Liver (tissue), 9 donors: ENCODE data around the gene TCTN1. TPM values are rescaled to one million over a fixed set of nuclear protein-coding genes. Genes with fewer than 3 reads are reported as not detected.

Experiments used
- DNase-seq: peaks from one replicate; pipeline ENCODE4 v3.0.0-alpha.2; 2017; ENCODE audit warnings: low spot score
- H3K27ac ChIP-seq, 2 donors: one replicate each; pipeline ENCODE4 v1.7.0; 2013; ENCODE audit warnings: inconsistent platforms in 2 of 2, low read length in 2 of 2, control low read depth in 1 of 2, low read depth in 1 of 2, mild to moderate bottlenecking in 1 of 2
- H3K27me3 ChIP-seq, 4 donors: one replicate each; pipeline versions ENCODE4 v1.6.1 to v1.7.0; 2013; ENCODE audit warnings: low read length in 3 of 4, inconsistent platforms in 1 of 4, mild to moderate bottlenecking in 1 of 4, moderate library complexity in 1 of 4; ENCODE audit not compliant: control insufficient read depth in 4 of 4, insufficient read depth in 4 of 4
- H3K36me3 ChIP-seq, 4 donors: one replicate each; pipeline versions ENCODE4 v1.6.1 to v1.7.0; 2013; ENCODE audit warnings: low read length in 3 of 4, mild to moderate bottlenecking in 3 of 4, low read depth in 1 of 4, moderate library complexity in 1 of 4; ENCODE audit not compliant: control insufficient read depth in 4 of 4, insufficient read depth in 3 of 4
- H3K4me1 ChIP-seq, 4 donors: one replicate each; pipeline versions ENCODE4 v1.6.1 to v1.7.0; 2013; ENCODE audit warnings: low read length in 3 of 4, mild to moderate bottlenecking in 3 of 4, moderate library complexity in 1 of 4; ENCODE audit not compliant: control insufficient read depth in 4 of 4, insufficient read depth in 4 of 4
- H3K4me3 ChIP-seq, 3 donors: one replicate each; pipeline versions ENCODE4 v1.6.1 to v1.7.0; 2013; ENCODE audit warnings: low read length in 3 of 3, control low read depth in 1 of 3, low read depth in 1 of 3, mild to moderate bottlenecking in 1 of 3
- H3K9ac ChIP-seq, 2 donors: one replicate each; pipeline ENCODE4 v1.7.0; 2013; ENCODE audit warnings: low read length in 2 of 2, mild to moderate bottlenecking in 2 of 2, moderate library complexity in 2 of 2, control low read depth in 1 of 2, low read depth in 1 of 2
- H3K9me3 ChIP-seq, 4 donors: one replicate each; pipeline versions ENCODE4 v1.6.1 to v1.7.0; 2013; ENCODE audit warnings: low read length in 3 of 4; ENCODE audit not compliant: control insufficient read depth in 4 of 4
- EGR1 ChIP-seq, 2 donors: IDR thresholded peaks; 2 replicates each; pipeline ENCODE4 v1.6.1; 2016 to 2018; ENCODE audit warnings: antibody characterized with exemption in 2 of 2, low read depth in 2 of 2
- FOXA1 ChIP-seq: IDR thresholded peaks from 2 replicates; pipeline ENCODE4 v1.6.1; 2016; ENCODE audit warnings: antibody characterized with exemption
- FOXA2 ChIP-seq: IDR thresholded peaks from 2 replicates; pipeline ENCODE4 v1.6.1; 2016; ENCODE audit warnings: antibody characterized with exemption
- GABPA ChIP-seq, 2 donors: IDR thresholded peaks in 1 of 2; conservative IDR thresholded peaks in 1 of 2; 2 replicates each; pipeline ENCODE4 v1.6.1; 2016; ENCODE audit warnings: antibody characterized with exemption in 2 of 2, mild to moderate bottlenecking in 1 of 2, moderate library complexity in 1 of 2
- HNF4A ChIP-seq, 2 donors: conservative IDR thresholded peaks; 2 replicates each; pipeline ENCODE4 v1.6.1; 2016; ENCODE audit warnings: antibody characterized with exemption in 2 of 2, mild to moderate bottlenecking in 2 of 2
- HNF4G ChIP-seq: IDR thresholded peaks from 2 replicates; pipeline ENCODE4 v1.6.1; 2016; ENCODE audit warnings: antibody characterized with exemption
- JUND ChIP-seq, 2 donors: IDR thresholded peaks; 2 replicates each; pipeline ENCODE4 v1.6.1; 2016; ENCODE audit warnings: antibody characterized with exemption in 2 of 2
- NR2F2 ChIP-seq: IDR thresholded peaks from 2 replicates; pipeline ENCODE4 v1.6.1; 2016; ENCODE audit warnings: antibody characterized with exemption
- RAD21 ChIP-seq, 2 donors: IDR thresholded peaks; 2 replicates each; pipeline ENCODE4 v1.6.1; 2016; ENCODE audit warnings: antibody characterized with exemption in 2 of 2, mild to moderate bottlenecking in 2 of 2
- RXRA ChIP-seq, 2 donors: IDR thresholded peaks; 2 replicates each; pipeline ENCODE4 v1.6.1; 2017 to 2018; ENCODE audit warnings: antibody characterized with exemption in 2 of 2, mild to moderate bottlenecking in 1 of 2
- SP1 ChIP-seq: IDR thresholded peaks from 2 replicates; pipeline ENCODE4 v1.6.1; 2018; ENCODE audit warnings: antibody characterized with exemption, mild to moderate bottlenecking
- TAF1 ChIP-seq: conservative IDR thresholded peaks from 2 replicates; pipeline ENCODE4 v1.6.1; 2016; ENCODE audit warnings: antibody characterized with exemption, mild to moderate bottlenecking
- YY1 ChIP-seq: IDR thresholded peaks from 2 replicates; pipeline ENCODE4 v1.6.1; 2016; ENCODE audit warnings: antibody characterized with exemption, mild to moderate bottlenecking
- WGBS: extraction: QIAGEN DNeasy Blood & Tissue Kit; methylation state at CpG from one replicate; pipeline ENCODE4 v1.1.7; 2013; 5-methylcytosine and 5-hydroxymethylcytosine counted together
- polyA plus RNA-seq, 2 donors: library from polyadenylated mRNA; stranded (reverse) in 1 of 2; unstranded in 1 of 2; fragments of 200-250 nt in 1 of 2; fragments of >200 nt in 1 of 2; fragmentation: Nextera tagmentation in 1 of 2; extraction: Ambion mirVana in 1 of 2; gene quantifications; one replicate each; pipeline versions ENCODE4 v1.2.1 to v1.2.3, GENCODE V29; 2013 to 2015
- total RNA-seq, 2 donors: library from RNA; depleted of rRNA; stranded (reverse); fragments of >200 nt; gene quantifications; one replicate each; pipeline ENCODE4 v1.2.3, GENCODE V29; 2014
- TF ChIP-seq, protein P1 (sequence below): IDR thresholded peaks from 2 replicates; pipeline ENCODE4 v1.6.1; 2016; ENCODE audit warnings: antibody characterized with exemption, mild to moderate bottlenecking
- TF ChIP-seq, protein P2 (sequence below): fragments of 150-350 bp; IDR thresholded peaks from 2 replicates; pipeline ENCODE4 v1.5.1; 2017; ENCODE audit warnings: improper control_type of control experiment, low read depth, low read length; ENCODE audit not compliant: missing input control
- TF ChIP-seq, protein P3 (sequence below): IDR thresholded peaks from 2 replicates; pipeline ENCODE4 v1.6.1; 2016; ENCODE audit warnings: antibody characterized with exemption
- TF ChIP-seq, protein P4 (sequence below): IDR thresholded peaks from 2 replicates; pipeline ENCODE4 v1.6.1; 2016; ENCODE audit warnings: antibody characterized with exemption
- donor health status: healthy.
- donor health status: healthy.
- donor health status: healthy.
- donor health status: healthy.
- donor health status: healthy.

The TCTN1 gene
- total and polyA plus RNA-seq, 4 donors: 6.0 to 12.0 (median 10.9) TPM

GRCh38 chr12:110578694-110579534, 35.0 kb upstream of the TCTN1 start:
- TF ChIP-seq SP1: no peak
- TF ChIP-seq, protein P1, sequence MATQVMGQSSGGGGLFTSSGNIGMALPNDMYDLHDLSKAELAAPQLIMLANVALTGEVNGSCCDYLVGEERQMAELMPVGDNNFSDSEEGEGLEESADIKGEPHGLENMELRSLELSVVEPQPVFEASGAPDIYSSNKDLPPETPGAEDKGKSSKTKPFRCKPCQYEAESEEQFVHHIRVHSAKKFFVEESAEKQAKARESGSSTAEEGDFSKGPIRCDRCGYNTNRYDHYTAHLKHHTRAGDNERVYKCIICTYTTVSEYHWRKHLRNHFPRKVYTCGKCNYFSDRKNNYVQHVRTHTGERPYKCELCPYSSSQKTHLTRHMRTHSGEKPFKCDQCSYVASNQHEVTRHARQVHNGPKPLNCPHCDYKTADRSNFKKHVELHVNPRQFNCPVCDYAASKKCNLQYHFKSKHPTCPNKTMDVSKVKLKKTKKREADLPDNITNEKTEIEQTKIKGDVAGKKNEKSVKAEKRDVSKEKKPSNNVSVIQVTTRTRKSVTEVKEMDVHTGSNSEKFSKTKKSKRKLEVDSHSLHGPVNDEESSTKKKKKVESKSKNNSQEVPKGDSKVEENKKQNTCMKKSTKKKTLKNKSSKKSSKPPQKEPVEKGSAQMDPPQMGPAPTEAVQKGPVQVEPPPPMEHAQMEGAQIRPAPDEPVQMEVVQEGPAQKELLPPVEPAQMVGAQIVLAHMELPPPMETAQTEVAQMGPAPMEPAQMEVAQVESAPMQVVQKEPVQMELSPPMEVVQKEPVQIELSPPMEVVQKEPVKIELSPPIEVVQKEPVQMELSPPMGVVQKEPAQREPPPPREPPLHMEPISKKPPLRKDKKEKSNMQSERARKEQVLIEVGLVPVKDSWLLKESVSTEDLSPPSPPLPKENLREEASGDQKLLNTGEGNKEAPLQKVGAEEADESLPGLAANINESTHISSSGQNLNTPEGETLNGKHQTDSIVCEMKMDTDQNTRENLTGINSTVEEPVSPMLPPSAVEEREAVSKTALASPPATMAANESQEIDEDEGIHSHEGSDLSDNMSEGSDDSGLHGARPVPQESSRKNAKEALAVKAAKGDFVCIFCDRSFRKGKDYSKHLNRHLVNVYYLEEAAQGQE: no peak
- TF ChIP-seq HNF4G: no peak
- TF ChIP-seq RXRA (IDR thresholded peaks at IDR 0.05): peak in 1 of 2 donors; percentile 11
- no peak overlapping the region for H3K9ac ChIP-seq
- H3K36me3 ChIP-seq: no peaks in the 10 kb centered on the region
- H3K27ac ChIP-seq: peak overlapping the region; percentile 75 to 85
- WGBS: 68% methylated on average over 13 of the region's 13 CpGs
- H3K4me1 ChIP-seq: peaks cover 22 to 51% (median 49%) of the 10 kb centered on the region in 4 donors
- H3K27me3 ChIP-seq: no peaks in the 10 kb centered on the region
- no peaks in the 10 kb centered on the region for H3K9me3 ChIP-seq
- H3K4me3 ChIP-seq: no peak overlapping the region
- DNase-seq: no peak

DNA sequence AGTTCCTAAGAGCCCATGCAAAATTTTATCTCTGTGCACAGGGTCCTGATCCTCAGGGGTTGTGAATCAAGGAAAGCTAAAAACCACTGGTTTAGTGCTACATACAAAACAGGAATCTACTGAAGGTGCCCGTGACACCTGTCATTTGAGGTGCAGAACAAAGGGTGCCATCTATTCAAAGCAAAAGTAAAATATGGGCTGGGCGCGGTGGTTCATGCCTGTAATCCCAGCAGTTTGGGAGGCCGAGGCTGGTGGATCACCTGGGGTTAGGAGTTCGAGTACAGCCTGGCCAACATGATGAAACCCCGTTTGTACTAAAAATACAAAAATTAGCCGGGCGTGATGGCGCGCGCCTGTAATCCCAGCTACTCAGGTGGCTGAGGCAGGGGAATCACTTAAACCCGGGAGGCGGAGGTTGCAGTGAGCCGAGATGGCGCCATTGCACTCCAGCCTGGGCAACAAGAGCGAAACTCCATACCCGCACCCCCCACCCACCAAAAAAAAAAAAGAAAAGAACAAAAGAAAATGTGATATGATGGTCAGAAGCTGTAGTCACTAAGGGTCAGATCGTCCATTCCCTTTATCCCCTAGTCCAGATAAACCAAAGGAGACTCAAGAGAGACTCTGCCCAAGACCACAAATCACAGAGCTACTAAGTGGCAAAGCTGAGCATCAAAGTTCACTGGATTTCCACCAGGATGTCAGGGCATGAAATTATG, 34.2 kb upstream of the TCTN1 start:
- DNase-seq: no peak
- WGBS: 96% methylated on average over 18 of the region's 18 CpGs
- H3K9me3 ChIP-seq: no peaks in the 10 kb centered on the region
- no peak for TF ChIP-seq HNF4A (conservative IDR thresholded peaks at IDR 0.05)
- H3K4me1 ChIP-seq: peaks cover 23 to 58% (median 52%) of the 10 kb centered on the region in 4 donors
- H3K36me3 ChIP-seq: no peaks in the 10 kb centered on the region
- no peaks in the 10 kb centered on the region for H3K27me3 ChIP-seq
- no peak overlapping the region for H3K4me3 ChIP-seq
- H3K9ac ChIP-seq: no peak overlapping the region
- peak overlapping the region in 1 of 2 donors; percentile 85 for H3K27ac ChIP-seq

DNA sequence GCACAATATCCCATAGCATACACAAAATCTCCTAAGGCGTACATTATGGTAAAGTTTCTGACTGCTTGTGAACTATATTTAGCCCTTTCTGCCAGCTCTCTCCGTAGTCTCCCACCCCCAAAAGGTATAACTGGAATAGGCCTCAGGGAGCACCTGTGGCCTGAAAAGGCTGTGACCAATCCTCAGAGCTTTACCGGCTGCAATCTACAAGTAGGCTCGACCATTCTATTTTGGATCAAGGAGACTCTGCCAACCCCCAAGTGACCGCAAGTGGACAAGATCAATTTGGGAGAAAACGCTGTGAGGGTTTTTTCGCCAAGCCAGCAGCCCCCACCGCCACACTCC, 32.0 kb upstream of the TCTN1 start:
- Histone ChIP-seq H3K9ac (peak overlapping the region; percentile 74 to 93), H3K4me3 (peak overlapping the region; percentile 77 to 93 (median 89)), H3K36me3 (no peaks in the 10 kb centered on the region), H3K27ac (peak overlapping the region; percentile 88 to 92), H3K27me3 (no peaks in the 10 kb centered on the region), H3K9me3 (no peaks in the 10 kb centered on the region), H3K4me1 (peaks cover 28 to 59% (median 51%) of the 10 kb centered on the region in 4 donors)
- 2% methylated on average over 8 of the region's 8 CpGs for WGBS
- no peak for TF ChIP-seq FOXA1
- TF ChIP-seq RXRA (IDR thresholded peaks at IDR 0.05): no peak
- no peak for TF ChIP-seq FOXA2
- TF ChIP-seq TAF1: no peak
- TF ChIP-seq JUND (IDR thresholded peaks at IDR 0.05): no peak
- TF ChIP-seq, protein P2, sequence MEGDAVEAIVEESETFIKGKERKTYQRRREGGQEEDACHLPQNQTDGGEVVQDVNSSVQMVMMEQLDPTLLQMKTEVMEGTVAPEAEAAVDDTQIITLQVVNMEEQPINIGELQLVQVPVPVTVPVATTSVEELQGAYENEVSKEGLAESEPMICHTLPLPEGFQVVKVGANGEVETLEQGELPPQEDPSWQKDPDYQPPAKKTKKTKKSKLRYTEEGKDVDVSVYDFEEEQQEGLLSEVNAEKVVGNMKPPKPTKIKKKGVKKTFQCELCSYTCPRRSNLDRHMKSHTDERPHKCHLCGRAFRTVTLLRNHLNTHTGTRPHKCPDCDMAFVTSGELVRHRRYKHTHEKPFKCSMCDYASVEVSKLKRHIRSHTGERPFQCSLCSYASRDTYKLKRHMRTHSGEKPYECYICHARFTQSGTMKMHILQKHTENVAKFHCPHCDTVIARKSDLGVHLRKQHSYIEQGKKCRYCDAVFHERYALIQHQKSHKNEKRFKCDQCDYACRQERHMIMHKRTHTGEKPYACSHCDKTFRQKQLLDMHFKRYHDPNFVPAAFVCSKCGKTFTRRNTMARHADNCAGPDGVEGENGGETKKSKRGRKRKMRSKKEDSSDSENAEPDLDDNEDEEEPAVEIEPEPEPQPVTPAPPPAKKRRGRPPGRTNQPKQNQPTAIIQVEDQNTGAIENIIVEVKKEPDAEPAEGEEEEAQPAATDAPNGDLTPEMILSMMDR: no peak
- TF ChIP-seq, protein P3, sequence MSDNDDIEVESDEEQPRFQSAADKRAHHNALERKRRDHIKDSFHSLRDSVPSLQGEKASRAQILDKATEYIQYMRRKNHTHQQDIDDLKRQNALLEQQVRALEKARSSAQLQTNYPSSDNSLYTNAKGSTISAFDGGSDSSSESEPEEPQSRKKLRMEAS: no peak
- TF ChIP-seq GABPA (IDR thresholded peaks at IDR 0.05 in 1 of 2, conservative IDR thresholded peaks at IDR 0.05 in 1 of 2): no peak
- TF ChIP-seq SP1: no peak
- TF ChIP-seq, protein P1: no peak
- TF ChIP-seq NR2F2: no peak
- TF ChIP-seq YY1: no peak
- TF ChIP-seq RAD21 (IDR thresholded peaks at IDR 0.05): no peak
- TF ChIP-seq HNF4G: no peak
- TF ChIP-seq, protein P4, sequence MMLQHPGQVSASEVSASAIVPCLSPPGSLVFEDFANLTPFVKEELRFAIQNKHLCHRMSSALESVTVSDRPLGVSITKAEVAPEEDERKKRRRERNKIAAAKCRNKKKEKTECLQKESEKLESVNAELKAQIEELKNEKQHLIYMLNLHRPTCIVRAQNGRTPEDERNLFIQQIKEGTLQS: no peak
- no peak for TF ChIP-seq EGR1 (IDR thresholded peaks at IDR 0.05; ENCODE audit: low read depth in 2 of 2)
- no peak for DNase-seq
